ENCODE data around the gene POU3F4.

The POU3F4 gene

DNA sequence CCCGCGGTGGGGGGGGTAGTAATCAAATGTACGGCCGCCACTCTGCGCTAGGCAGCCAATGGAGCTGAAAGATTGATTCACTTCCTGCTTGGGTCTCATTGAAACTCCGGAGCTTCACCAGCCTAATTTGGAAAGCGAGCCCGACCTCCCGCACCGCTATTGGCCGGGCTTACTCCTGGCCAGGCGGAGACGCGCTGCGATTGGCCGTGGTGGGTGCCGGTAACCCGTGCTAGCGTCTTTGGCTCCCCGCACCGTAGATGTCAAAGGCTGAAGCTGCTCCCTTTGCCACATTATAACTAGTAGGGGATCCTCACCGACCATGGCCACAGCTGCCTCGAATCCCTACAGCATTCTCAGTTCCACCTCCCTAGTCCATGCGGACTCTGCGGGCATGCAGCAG is at the start of gene POU3F4:
POU3F4 (plus strand) TSS at position 285 of the 400 bp plus-strand sequence; CDS start at position 320, 35 bp downstream.
- no peak within 1 kb of the TSS for H3K27ac Mint-ChIP-seq
- no peaks in the 10 kb centered on the region for H3K36me3 Mint-ChIP-seq
- H3K9me3 Mint-ChIP-seq, result peaks cover 6% of the 10 kb centered on the region
- ATAC-seq (no peak), DNase-seq (ENCODE audit: low spot score in 2 of 2) (no peak)
- H3K4me1 Mint-ChIP-seq, result peaks cover 15% of the 10 kb centered on the region
- no peak within 1 kb of the TSS for H3K4me3 Mint-ChIP-seq

DNA sequence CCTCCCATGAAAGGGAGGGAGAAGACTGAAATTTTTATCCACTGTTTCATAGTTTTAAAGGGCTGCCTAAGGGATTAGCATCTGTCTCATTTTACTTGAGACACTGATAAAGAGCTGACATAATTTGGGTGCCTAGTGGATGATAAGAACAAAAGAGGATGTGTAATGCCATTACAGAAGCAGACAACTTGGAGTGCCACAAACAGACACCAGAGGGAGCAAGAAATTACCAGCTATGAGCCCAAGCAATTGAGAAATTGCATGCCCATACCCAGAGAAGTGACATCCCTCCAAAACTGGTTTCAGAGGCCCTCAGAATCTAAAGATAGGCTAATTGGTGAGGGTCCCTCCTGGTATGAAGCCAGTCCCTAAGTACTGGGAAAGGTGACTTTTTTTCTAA is 38.5 kb upstream of the POU3F4 start:
- Mint-ChIP-seq H3K27ac (no peak overlapping the region), H3K9me3 (peaks cover 11% of the 10 kb centered on the region), H3K4me3 (no peak overlapping the region), H3K36me3 (no peaks in the 10 kb centered on the region), H3K4me1 (no peaks in the 10 kb centered on the region)
- ATAC-seq (no peak), DNase-seq (ENCODE audit: low spot score in 2 of 2) (no peak)

DNA sequence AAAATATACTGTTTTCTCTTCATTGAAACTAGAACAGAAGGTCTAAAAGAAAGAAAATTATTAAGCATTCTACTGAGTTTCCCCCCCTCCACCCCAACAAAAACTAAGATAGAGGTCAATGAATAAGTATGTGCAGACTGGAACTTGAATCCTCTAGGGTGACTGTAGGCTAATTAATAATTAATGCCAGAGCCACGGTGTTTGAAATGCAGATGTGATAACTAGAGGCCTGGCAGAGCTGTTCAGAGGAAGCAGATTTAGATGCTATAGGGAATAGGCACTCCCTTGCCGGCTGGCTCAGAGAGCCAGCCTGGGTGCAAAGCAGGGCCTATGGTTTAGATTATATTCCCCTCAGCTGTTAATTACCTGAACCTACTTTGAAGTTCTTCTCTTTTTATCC is 12.2 kb upstream of the POU3F4 start:
- Mint-ChIP-seq H3K27ac (no peak overlapping the region), H3K36me3 (no peaks in the 10 kb centered on the region), H3K4me1 (no peaks in the 10 kb centered on the region), H3K4me3 (no peak overlapping the region), H3K9me3 (no peaks in the 10 kb centered on the region)
- DNase-seq (ENCODE audit: low spot score in 2 of 2) (no peak), ATAC-seq (no peak)

DNA sequence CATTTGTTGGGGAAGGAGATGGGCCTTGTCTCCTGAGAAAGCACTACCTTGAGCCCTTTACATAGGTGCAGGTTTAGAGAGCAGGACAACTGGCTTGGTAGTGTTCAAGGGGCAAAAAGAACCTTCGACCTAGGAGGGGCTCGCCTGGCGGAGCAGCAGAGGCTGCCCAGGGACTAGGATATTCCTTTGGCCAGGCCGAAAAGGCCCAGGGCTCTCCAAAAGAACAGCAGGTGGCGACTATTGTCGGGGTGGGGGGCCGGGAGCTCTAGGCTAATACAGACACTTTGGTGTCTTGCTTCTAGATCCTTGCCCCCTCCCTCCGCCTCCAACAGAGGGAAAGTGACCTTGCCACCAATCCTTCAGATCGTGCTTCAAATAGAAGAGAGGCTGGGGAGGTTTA is 7.1 kb upstream of the POU3F4 start:
- H3K4me1 Mint-ChIP-seq, result no peaks in the 10 kb centered on the region

DNA sequence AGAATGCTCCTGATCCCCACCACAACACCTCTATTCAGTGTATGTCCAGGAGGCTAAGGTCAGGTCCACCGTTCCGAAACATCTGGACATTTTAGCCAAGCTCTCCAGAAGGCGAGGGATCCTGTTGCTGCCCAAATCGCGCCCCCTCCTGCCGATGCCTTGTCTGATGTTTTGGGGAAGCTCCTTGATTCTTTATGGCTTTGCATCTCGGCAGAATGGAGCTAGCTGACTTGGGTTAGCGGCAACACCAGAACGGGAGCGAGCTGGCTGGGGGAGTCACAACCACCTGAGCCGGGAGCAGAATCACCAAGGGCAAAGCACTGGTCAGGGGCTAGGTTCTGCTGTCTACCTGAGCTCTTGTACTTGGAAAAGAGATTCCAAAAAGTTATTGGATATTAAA is 6.6 kb upstream of the POU3F4 start:
- Mint-ChIP-seq H3K9me3 (peaks cover 3% of the 10 kb centered on the region), H3K36me3 (no peaks in the 10 kb centered on the region), H3K4me3 (no peak overlapping the region), H3K27ac (no peak overlapping the region), H3K4me1 (no peaks in the 10 kb centered on the region)
- ATAC-seq, result no peak
- DNase-seq (ENCODE audit: low spot score in 2 of 2), result no peak

More for the DNA sequence above, 7.1 kb upstream of the POU3F4 start:
- Mint-ChIP-seq H3K27ac (no peak overlapping the region), H3K4me3 (no peak overlapping the region), H3K36me3 (no peaks in the 10 kb centered on the region), H3K9me3 (peaks cover 3% of the 10 kb centered on the region)
- no peak for ATAC-seq
- DNase-seq (ENCODE audit: low spot score in 2 of 2), result no peak

DNA sequence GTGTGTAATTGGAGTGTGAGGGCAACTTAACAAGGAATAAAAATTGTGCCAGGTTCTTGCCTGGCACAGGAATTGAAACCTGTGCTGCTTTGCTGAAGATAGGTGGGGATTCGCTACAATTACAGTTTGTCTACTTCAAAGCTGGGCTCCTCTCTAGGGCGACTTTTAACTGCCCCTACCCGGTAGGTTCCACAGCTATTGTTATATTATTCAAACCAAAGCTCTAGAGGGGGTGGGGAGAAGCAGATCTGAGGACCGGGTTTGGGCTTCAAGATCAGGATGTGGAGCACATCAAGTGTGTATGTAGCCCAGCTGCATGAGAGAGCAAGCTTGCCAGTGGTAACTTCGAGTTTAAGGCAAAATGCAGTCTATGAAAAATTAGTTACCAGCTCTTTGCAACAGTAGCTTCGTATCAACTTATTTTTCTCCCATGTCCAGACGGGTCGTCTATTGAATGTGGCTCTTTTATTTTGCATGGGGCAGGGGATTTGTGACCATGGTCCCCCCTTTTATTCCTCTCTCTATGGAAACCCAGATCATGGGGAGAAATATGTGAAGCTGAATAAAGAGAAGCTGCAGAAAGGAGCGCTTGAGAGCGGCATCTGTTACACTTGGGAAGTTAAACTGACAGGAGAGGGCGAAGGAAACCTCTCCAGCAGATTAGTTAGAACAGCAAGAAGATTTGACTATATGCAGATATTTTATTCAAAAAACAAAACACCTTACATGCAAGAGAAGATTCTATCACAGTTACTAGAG is 3.2 kb upstream of the POU3F4 start:
- no peaks in the 10 kb centered on the region for H3K36me3 Mint-ChIP-seq

DNA sequence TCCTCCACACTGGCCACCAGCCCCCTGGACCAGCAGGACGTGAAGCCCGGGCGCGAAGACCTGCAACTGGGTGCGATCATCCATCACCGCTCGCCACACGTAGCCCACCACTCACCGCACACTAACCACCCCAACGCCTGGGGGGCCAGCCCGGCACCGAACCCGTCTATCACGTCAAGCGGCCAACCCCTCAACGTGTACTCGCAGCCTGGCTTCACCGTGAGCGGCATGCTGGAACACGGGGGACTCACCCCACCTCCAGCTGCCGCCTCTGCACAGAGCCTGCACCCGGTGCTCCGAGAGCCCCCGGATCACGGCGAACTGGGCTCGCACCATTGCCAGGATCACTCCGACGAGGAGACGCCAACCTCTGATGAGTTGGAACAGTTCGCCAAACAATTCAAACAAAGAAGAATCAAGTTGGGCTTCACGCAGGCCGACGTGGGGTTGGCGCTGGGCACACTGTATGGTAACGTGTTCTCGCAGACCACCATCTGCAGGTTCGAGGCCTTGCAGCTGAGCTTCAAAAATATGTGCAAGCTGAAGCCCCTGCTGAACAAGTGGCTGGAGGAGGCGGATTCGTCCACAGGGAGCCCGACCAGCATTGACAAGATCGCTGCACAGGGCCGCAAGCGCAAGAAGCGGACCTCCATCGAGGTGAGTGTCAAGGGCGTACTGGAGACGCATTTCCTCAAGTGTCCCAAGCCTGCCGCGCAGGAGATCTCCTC is 600 bp downstream of the POU3F4 start:
- no peak for ATAC-seq
- no peaks in the 10 kb centered on the region for H3K36me3 Mint-ChIP-seq
- DNase-seq (ENCODE audit: low spot score in 2 of 2), result no peak
- no peak overlapping the region for H3K4me3 Mint-ChIP-seq
- peaks cover 15% of the 10 kb centered on the region for H3K4me1 Mint-ChIP-seq
- H3K9me3 Mint-ChIP-seq, result peaks cover 6% of the 10 kb centered on the region
- H3K27ac Mint-ChIP-seq, result no peak overlapping the region

More for the DNA sequence above, 3.2 kb upstream of the POU3F4 start:
- ATAC-seq, result no peak
- Mint-ChIP-seq H3K9me3 (peaks cover 6% of the 10 kb centered on the region), H3K27ac (no peak overlapping the region), H3K4me3 (no peak overlapping the region), H3K4me1 (peaks cover 11% of the 10 kb centered on the region)
- no peak for DNase-seq (ENCODE audit: low spot score in 2 of 2)

DNA sequence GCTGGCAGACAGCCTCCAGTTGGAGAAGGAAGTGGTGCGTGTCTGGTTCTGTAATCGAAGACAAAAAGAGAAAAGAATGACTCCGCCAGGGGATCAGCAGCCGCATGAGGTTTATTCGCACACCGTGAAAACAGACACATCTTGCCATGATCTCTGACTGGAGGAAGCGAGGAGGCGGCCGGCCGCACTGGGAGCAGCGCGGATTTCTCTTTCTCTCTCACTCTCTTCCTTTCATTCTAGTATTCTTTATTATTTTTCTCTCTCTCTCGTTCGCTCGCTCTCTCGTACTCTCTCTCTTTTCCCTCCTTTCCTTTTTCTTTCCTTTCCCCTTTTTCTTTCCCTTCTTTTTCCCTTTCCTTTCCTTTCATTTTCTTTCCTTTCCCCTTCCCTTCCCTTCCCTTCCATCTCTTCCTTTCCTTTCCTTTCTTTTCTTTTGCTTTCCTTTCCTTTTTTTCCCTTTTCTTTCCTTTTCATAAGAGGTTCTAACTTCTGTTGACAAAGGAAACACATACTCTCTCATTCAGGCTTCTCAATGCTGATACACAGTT is 1.2 kb downstream of the POU3F4 start:
- no peak for DNase-seq (ENCODE audit: low spot score in 2 of 2)
- Mint-ChIP-seq H3K27ac (no peak overlapping the region), H3K36me3 (no peaks in the 10 kb centered on the region), H3K4me3 (no peak overlapping the region), H3K9me3 (peaks cover 6% of the 10 kb centered on the region), H3K4me1 (peaks cover 15% of the 10 kb centered on the region)
- no peak for ATAC-seq

DNA sequence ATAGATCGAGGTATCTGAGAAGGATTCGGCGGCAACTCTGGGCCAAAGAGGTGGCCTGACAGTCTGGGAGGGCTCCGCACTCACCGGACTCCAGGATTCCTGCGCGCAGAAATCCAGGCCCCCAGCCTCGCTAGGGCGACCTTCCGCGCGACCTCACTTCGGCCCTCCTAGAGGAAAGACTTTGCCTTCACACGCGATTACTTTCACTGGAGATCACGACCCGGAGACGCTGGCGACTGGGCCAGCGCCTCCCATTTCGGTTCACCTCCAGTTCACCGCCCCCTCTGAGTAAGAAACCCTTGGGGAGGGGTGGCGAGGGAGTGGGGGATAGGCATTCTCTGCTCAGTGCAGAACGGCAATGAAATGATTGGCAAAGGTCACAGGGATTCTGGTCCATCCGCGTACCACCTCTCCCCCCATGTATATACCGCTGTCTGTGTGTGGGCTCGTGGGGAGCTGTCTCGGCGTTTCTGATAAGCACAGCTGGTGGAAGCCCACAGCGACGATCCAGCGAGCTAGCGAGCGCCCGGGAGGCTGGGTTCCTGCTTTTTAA is 2.5 kb downstream of the POU3F4 start:
- ATAC-seq, result no peak
- DNase-seq (ENCODE audit: low spot score in 2 of 2), result no peak
- peaks cover 15% of the 10 kb centered on the region for H3K4me1 Mint-ChIP-seq
- H3K9me3 Mint-ChIP-seq, result peaks cover 3% of the 10 kb centered on the region
- H3K36me3 Mint-ChIP-seq, result no peaks in the 10 kb centered on the region
- H3K27ac Mint-ChIP-seq, result no peak overlapping the region
- no peak overlapping the region for H3K4me3 Mint-ChIP-seq

DNA sequence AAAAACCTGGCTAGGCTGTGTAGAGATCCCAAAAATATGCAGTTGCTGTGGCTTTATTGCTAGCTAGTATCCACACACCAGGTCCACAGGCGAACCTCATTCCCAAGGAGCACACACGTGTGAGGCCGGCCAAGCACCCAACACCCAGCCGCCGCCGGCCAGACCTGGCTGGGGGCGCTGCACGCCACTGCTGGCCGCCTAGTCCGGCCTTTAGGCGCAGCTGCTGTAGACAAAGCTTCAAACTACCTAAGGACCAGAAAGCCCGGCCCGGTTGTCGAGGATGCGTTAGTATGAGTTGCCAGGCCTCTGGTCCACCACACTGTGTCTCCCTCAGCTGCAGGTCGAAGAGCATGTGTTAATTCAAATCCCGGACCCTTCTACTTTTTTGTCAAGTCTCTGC is 3.1 kb downstream of the POU3F4 start:
- H3K4me3 Mint-ChIP-seq, result no peak overlapping the region
- peaks cover 15% of the 10 kb centered on the region for H3K4me1 Mint-ChIP-seq
- no peaks in the 10 kb centered on the region for H3K36me3 Mint-ChIP-seq
- ATAC-seq (no peak), DNase-seq (ENCODE audit: low spot score in 2 of 2) (no peak)
- peaks cover 3% of the 10 kb centered on the region for H3K9me3 Mint-ChIP-seq
- H3K27ac Mint-ChIP-seq, result no peak overlapping the region

DNA sequence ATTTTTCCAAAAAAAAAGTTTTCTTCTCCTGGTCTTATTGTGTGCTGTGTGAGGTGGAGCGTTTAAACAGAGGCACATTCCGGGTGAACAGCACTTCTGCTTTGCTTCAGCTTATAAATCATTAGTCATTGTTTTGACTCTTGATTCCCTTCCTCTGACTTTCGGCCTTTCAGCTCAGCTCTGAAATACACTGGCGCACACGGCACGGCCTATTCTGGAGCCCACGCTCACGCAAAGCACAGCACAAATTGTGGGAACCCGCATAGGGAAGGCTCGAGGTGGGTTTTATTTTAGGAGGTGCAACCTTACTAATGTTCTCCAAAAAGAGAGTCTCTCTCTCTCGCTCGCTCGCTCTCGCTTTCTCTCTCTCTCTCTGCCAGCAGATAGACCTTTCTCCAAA is 4.0 kb downstream of the POU3F4 start:
- Mint-ChIP-seq H3K4me3 (no peak overlapping the region), H3K9me3 (peaks cover 3% of the 10 kb centered on the region), H3K4me1 (peaks cover 15% of the 10 kb centered on the region), H3K27ac (no peak overlapping the region), H3K36me3 (no peaks in the 10 kb centered on the region)
- DNase-seq (ENCODE audit: low spot score in 2 of 2) (no peak), ATAC-seq (no peak)

DNA sequence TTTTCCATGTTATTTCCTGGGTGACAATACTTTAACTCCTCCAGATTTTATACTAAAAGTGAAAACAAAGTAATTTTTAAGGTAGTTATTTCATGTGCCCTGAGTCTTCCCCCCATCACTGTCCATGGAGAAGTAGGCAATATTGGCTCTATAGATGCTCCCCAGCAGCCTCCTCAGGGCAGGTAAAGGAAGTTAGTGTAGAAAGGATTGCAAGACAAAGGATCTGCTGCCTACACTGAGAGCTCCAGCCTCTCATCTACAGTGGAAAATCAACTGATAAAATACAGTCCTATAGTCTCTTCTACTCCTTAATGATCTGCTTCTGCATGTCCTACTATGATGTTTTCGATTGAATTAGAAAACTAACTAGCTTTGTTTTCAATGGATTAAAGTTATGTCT is 8.5 kb downstream of the POU3F4 start:
- H3K4me3 Mint-ChIP-seq, result no peak overlapping the region
- DNase-seq (ENCODE audit: low spot score in 2 of 2) (no peak), ATAC-seq (no peak)
- H3K4me1 Mint-ChIP-seq, result no peaks in the 10 kb centered on the region
- no peaks in the 10 kb centered on the region for H3K9me3 Mint-ChIP-seq
- no peaks in the 10 kb centered on the region for H3K36me3 Mint-ChIP-seq
- H3K27ac Mint-ChIP-seq, result no peak overlapping the region

DNA sequence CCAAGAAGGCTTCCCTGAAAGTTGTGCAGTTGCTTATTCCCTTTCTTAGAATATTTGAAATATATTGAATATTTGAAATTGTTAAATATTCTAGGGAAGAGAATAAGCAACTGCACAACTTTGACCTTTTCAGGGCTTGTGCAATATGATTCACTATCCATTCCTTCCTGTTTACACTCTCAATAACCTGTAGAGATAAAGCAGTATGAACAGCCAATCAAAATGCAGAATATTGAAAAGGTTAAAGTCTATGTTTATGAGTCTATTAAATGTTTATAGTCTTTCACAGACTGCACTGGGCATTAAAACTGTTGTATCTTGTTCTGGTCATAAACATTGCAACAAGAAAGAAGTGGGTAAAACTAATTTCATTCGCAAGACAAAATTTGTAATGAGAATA is 13.8 kb downstream of the POU3F4 start:
- Mint-ChIP-seq H3K4me1 (no peaks in the 10 kb centered on the region), H3K4me3 (no peak overlapping the region), H3K27ac (no peak overlapping the region), H3K9me3 (no peaks in the 10 kb centered on the region), H3K36me3 (no peaks in the 10 kb centered on the region)
- no peak for DNase-seq (ENCODE audit: low spot score in 2 of 2)
- ATAC-seq, result no peak

DNA sequence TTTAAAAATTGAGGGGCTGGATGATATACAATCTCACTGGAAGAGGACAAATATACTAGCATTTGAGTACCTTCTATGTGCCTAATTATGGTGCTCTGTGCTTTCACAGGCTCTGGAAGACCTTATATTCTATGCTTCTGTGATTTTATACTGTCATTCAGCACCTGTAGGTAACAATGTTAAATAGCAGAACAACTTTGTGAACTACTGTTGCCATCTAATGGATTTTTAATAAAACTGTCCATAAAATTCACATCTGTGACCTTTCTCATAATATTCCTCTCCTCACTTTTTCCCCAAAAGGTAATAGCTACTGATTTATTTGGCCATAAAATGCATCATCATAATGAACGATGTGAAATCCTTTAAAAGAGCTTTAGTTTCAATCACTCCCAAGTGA is 21.9 kb downstream of the POU3F4 start:
- H3K9me3 Mint-ChIP-seq, result no peaks in the 10 kb centered on the region
- H3K4me3 Mint-ChIP-seq, result no peak overlapping the region
- H3K36me3 Mint-ChIP-seq, result no peaks in the 10 kb centered on the region
- H3K27ac Mint-ChIP-seq, result no peak overlapping the region
- ATAC-seq (no peak), DNase-seq (ENCODE audit: low spot score in 2 of 2) (no peak)
- no peaks in the 10 kb centered on the region for H3K4me1 Mint-ChIP-seq

DNA sequence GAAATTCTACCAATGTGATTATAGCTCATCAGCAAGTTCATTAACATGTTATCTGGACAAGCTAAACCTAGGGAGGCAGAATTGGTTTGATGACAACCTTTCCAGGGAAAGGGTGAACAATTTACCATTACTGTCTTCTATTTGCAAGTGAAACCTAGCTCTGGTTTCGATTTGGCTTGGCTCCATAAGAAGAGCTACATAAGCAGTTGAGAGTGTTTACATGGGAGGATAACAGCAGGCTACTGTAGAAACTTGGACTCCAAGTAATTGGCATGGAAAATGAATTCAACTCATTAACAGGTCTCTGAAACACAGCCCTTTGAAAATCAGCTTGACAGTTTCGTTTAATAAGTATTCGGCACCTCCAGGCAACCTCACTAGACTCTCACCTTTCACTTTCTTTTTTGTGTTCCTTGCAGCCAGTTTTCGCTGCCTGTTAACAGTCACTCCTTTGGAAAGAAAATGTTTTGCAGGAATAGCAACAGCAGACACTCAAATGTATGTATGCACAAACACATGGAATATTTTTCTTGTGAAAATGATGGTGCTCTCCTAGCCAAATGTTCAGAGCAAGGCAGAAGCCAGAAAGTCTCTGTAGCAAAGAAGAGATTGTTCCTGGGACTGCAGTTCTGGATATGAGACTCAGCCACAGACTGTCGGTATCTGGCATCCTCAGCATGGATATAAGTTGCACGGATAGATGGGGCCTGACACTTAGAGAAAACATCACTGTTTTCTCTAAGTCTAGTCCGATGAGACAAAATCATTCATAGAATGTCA is 27.5 kb downstream of the POU3F4 start:
- no peak for ATAC-seq
- DNase-seq (ENCODE audit: low spot score in 2 of 2), result no peak
- H3K4me1 Mint-ChIP-seq, result no peaks in the 10 kb centered on the region
- H3K27ac Mint-ChIP-seq, result no peak overlapping the region
- no peaks in the 10 kb centered on the region for H3K9me3 Mint-ChIP-seq
- no peak overlapping the region for H3K4me3 Mint-ChIP-seq
- H3K36me3 Mint-ChIP-seq, result no peaks in the 10 kb centered on the region
